ENCODE measurements around the gene SOHLH2. TPM values are rescaled to one million over a fixed set of nuclear protein-coding genes. Genes with fewer than 3 reads are reported as not detected.

SOHLH2 gene
- total RNA-seq, 2 experiments from 2014 or later, result not detected

GRCh38 chr13:36163286-36163685, 51.1 kb downstream of the SOHLH2 start:
- intact Hi-C loops (cut with micrococcal nuclease; ENCODE audit: unreplicated experiment), result no loop called here
- H2AFZ ChIP-seq (ENCODE audit: low read length), result no peak overlapping the region
- H3K4me1 ChIP-seq (ENCODE audit: insufficient read depth, low read length, poor library complexity, severe bottlenecking), result no peaks in the 10 kb centered on the region
- no peaks in the 10 kb centered on the region for H3K9me3 ChIP-seq (ENCODE audit: low read length)
- no peaks in the 10 kb centered on the region for H3K9me2 ChIP-seq (ENCODE audit: insufficient read depth, low read length)
- no peak overlapping the region for H3K4me3 ChIP-seq (ENCODE audit: low read depth, low read length, poor library complexity, severe bottlenecking)
- H3K79me2 ChIP-seq (ENCODE audit: insufficient read depth, low read depth, low read length), result no peaks in the 10 kb centered on the region
- DNase-seq (ENCODE audit: low spot score), result no peak
- TF ChIP-seq EZH2phosphoT487 (IDR thresholded peaks at IDR 0.05; ENCODE audit: borderline replicate concordance, low read depth, low read length), result no peak
- TF ChIP-seq, protein P1, sequence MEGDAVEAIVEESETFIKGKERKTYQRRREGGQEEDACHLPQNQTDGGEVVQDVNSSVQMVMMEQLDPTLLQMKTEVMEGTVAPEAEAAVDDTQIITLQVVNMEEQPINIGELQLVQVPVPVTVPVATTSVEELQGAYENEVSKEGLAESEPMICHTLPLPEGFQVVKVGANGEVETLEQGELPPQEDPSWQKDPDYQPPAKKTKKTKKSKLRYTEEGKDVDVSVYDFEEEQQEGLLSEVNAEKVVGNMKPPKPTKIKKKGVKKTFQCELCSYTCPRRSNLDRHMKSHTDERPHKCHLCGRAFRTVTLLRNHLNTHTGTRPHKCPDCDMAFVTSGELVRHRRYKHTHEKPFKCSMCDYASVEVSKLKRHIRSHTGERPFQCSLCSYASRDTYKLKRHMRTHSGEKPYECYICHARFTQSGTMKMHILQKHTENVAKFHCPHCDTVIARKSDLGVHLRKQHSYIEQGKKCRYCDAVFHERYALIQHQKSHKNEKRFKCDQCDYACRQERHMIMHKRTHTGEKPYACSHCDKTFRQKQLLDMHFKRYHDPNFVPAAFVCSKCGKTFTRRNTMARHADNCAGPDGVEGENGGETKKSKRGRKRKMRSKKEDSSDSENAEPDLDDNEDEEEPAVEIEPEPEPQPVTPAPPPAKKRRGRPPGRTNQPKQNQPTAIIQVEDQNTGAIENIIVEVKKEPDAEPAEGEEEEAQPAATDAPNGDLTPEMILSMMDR (conservative IDR thresholded peaks at IDR 0.05; ENCODE audit: low read length), result no peak
- ChIA-PET CTCF (ENCODE audit: unreplicated experiment) (no interaction called here), POLR2A (no interaction called here)
- no peak overlapping the region for H3K4me2 ChIP-seq (ENCODE audit: low read length)
- no peaks in the 10 kb centered on the region for H3K36me3 ChIP-seq (ENCODE audit: insufficient read depth, low read length)
- H3K27ac ChIP-seq (ENCODE audit: low read depth, low read length, poor library complexity, severe bottlenecking), result no peak overlapping the region
- no peaks in the 10 kb centered on the region for H4K20me1 ChIP-seq (ENCODE audit: insufficient read depth, low read length)
- no TSS peak for BruUV-seq (replicated peaks)

DNA sequence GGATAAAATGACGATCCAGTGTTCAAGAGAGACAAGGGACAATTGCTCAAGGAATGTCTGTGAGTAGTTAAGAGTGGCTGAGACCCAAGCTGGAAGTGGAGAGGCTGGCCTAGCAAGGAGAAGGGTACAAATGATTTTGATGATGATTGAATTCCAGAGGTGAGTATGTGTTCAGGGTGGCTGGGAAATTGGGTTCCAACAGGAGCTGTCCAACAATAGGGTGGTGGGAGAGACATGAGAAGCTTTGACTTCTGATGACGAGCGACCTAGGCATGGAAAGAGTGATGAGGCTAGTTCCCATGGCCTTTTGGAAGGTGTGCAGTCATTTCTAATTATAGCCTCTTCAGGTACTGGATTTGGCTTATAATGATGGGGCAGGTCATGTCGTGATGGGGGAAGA, 54.1 kb downstream of the SOHLH2 start:
- intact Hi-C loops (cut with micrococcal nuclease; ENCODE audit: unreplicated experiment), result no loop called here
- no peak overlapping the region for H3K4me3 ChIP-seq (ENCODE audit: low read depth, low read length, poor library complexity, severe bottlenecking)
- BruUV-seq (replicated peaks), result no TSS peak
- H3K4me2 ChIP-seq (ENCODE audit: low read length), result no peak overlapping the region
- H3K36me3 ChIP-seq (ENCODE audit: insufficient read depth, low read length), result no peaks in the 10 kb centered on the region
- no peak overlapping the region for H3K27ac ChIP-seq (ENCODE audit: low read depth, low read length, poor library complexity, severe bottlenecking)
- no peaks in the 10 kb centered on the region for H3K9me2 ChIP-seq (ENCODE audit: insufficient read depth, low read length)
- POLR2A ChIA-PET, result interaction anchor here (0.7 to 0.8 kb wide), 2 partner anchors 182 to 1549 kb away, joined by 3 to 4 read pairs; no protein-coding TSS in a partner anchor
- TF ChIP-seq EZH2phosphoT487 (IDR thresholded peaks at IDR 0.05; ENCODE audit: borderline replicate concordance, low read depth, low read length), result no peak
- TF ChIP-seq, protein P1 (conservative IDR thresholded peaks at IDR 0.05; ENCODE audit: low read length), result no peak
- CTCF ChIA-PET (ENCODE audit: unreplicated experiment), result no interaction called here
- no peaks in the 10 kb centered on the region for H3K79me2 ChIP-seq (ENCODE audit: insufficient read depth, low read depth, low read length)
- H2AFZ ChIP-seq (ENCODE audit: low read length), result no peak overlapping the region
- H3K4me1 ChIP-seq (ENCODE audit: insufficient read depth, low read length, poor library complexity, severe bottlenecking), result no peaks in the 10 kb centered on the region
- no peaks in the 10 kb centered on the region for H4K20me1 ChIP-seq (ENCODE audit: insufficient read depth, low read length)
- DNase-seq (ENCODE audit: low spot score), result no peak
- no peaks in the 10 kb centered on the region for H3K9me3 ChIP-seq (ENCODE audit: low read length)

GRCh38 chr13:36158611-36159010, 55.7 kb downstream of the SOHLH2 start:
- intact Hi-C loops (cut with micrococcal nuclease; ENCODE audit: unreplicated experiment), result no loop called here
- Histone ChIP-seq H3K36me3 (ENCODE audit: insufficient read depth, low read length) (no peaks in the 10 kb centered on the region), H3K4me1 (ENCODE audit: insufficient read depth, low read length, poor library complexity, severe bottlenecking) (no peaks in the 10 kb centered on the region), H3K4me3 (ENCODE audit: low read depth, low read length, poor library complexity, severe bottlenecking) (no peak overlapping the region), H4K20me1 (ENCODE audit: insufficient read depth, low read length) (no peaks in the 10 kb centered on the region), H3K9me3 (ENCODE audit: low read length) (no peaks in the 10 kb centered on the region), H2AFZ (ENCODE audit: low read length) (no peak overlapping the region), H3K27ac (ENCODE audit: low read depth, low read length, poor library complexity, severe bottlenecking) (no peak overlapping the region), H3K79me2 (ENCODE audit: insufficient read depth, low read depth, low read length) (no peaks in the 10 kb centered on the region), H3K4me2 (ENCODE audit: low read length) (no peak overlapping the region), H3K9me2 (ENCODE audit: insufficient read depth, low read length) (no peaks in the 10 kb centered on the region)
- ChIA-PET POLR2A (no interaction called here), CTCF (ENCODE audit: unreplicated experiment) (no interaction called here)
- DNase-seq (ENCODE audit: low spot score), result no peak
- TF ChIP-seq EZH2phosphoT487 (IDR thresholded peaks at IDR 0.05; ENCODE audit: borderline replicate concordance, low read depth, low read length), result no peak
- TF ChIP-seq, protein P1 (conservative IDR thresholded peaks at IDR 0.05; ENCODE audit: low read length), result no peak
- no TSS peak for BruUV-seq (replicated peaks)
